Measurements from ENCODE around the gene DAB2IP.

The DAB2IP gene

GRCh38 chr9:121714873-121715272, 63.4 kb downstream of the DAB2IP start:
- Histone ChIP-seq H3K4me3 (ENCODE audit: low read depth in 1 of 2, low read length in 2 of 2) (no peak overlapping the region), H3K4me2 (ENCODE audit: insufficient read depth, low read length) (no peak overlapping the region), H3K27me3 (ENCODE audit: insufficient read depth, low read length, poor library complexity) (peaks cover 5% of the 10 kb centered on the region), H3K9me3 (ENCODE audit: insufficient read depth, low read length, severe bottlenecking) (no peaks in the 10 kb centered on the region), H2AFZ (ENCODE audit: low read depth, low read length) (no peak overlapping the region), H3K27ac (ENCODE audit: low read length) (no peak overlapping the region), H3K36me3 (ENCODE audit: insufficient read depth, low read length) (no peaks in the 10 kb centered on the region), H3K79me2 (ENCODE audit: insufficient read depth, low read length) (no peaks in the 10 kb centered on the region), H3K9ac (ENCODE audit: low read depth, low read length) (no peak overlapping the region), H3K4me1 (ENCODE audit: insufficient read depth, low read length) (no peaks in the 10 kb centered on the region), H4K20me1 (ENCODE audit: insufficient read depth, low read length) (peaks cover 9% of the 10 kb centered on the region)
- ATAC-seq (ENCODE audit: insufficient read depth, low read depth) (no peak), DNase-seq (no peak)
- TF ChIP-seq CTCF (IDR thresholded peaks at IDR 0.05; ENCODE audit: borderline replicate concordance, extremely low read depth, low read length, poor library complexity, severe bottlenecking) (no peak), EZH2 (IDR thresholded peaks at IDR 0.05; ENCODE audit: borderline replicate concordance, low read depth, low read length, severe bottlenecking) (no peak)

GRCh38 chr9:121717141-121717991, 65.9 kb downstream of the DAB2IP start:
- H3K9ac ChIP-seq (ENCODE audit: low read depth, low read length): no peak overlapping the region
- no peaks in the 10 kb centered on the region for H3K27me3 ChIP-seq (ENCODE audit: insufficient read depth, low read length, poor library complexity)
- H2AFZ ChIP-seq (ENCODE audit: low read depth, low read length): no peak overlapping the region
- no peak overlapping the region for H3K4me3 ChIP-seq (ENCODE audit: low read depth in 1 of 2, low read length in 2 of 2)
- no peaks in the 10 kb centered on the region for H3K36me3 ChIP-seq (ENCODE audit: insufficient read depth, low read length)
- H4K20me1 ChIP-seq (ENCODE audit: insufficient read depth, low read length): peaks cover 6% of the 10 kb centered on the region
- no peaks in the 10 kb centered on the region for H3K9me3 ChIP-seq (ENCODE audit: insufficient read depth, low read length, severe bottlenecking)
- no peaks in the 10 kb centered on the region for H3K4me1 ChIP-seq (ENCODE audit: insufficient read depth, low read length)
- H3K27ac ChIP-seq (ENCODE audit: low read length): no peak overlapping the region
- H3K4me2 ChIP-seq (ENCODE audit: insufficient read depth, low read length): no peak overlapping the region
- TF ChIP-seq CTCF (IDR thresholded peaks at IDR 0.05; ENCODE audit: borderline replicate concordance, extremely low read depth, low read length, poor library complexity, severe bottlenecking): no peak
- no peak for TF ChIP-seq EZH2 (IDR thresholded peaks at IDR 0.05; ENCODE audit: borderline replicate concordance, low read depth, low read length, severe bottlenecking)
- ATAC-seq (ENCODE audit: insufficient read depth, low read depth) (no peak), DNase-seq (no peak)
- no peaks in the 10 kb centered on the region for H3K79me2 ChIP-seq (ENCODE audit: insufficient read depth, low read length)

GRCh38 chr9:121718084-121718483, 66.7 kb downstream of the DAB2IP start:
- no peak overlapping the region for H3K27ac ChIP-seq (ENCODE audit: low read length)
- H4K20me1 ChIP-seq (ENCODE audit: insufficient read depth, low read length): peaks cover 6% of the 10 kb centered on the region
- H3K27me3 ChIP-seq (ENCODE audit: insufficient read depth, low read length, poor library complexity): no peaks in the 10 kb centered on the region
- TF ChIP-seq CTCF (IDR thresholded peaks at IDR 0.05; ENCODE audit: borderline replicate concordance, extremely low read depth, low read length, poor library complexity, severe bottlenecking) (no peak), EZH2 (IDR thresholded peaks at IDR 0.05; ENCODE audit: borderline replicate concordance, low read depth, low read length, severe bottlenecking) (no peak)
- no peak overlapping the region for H2AFZ ChIP-seq (ENCODE audit: low read depth, low read length)
- no peaks in the 10 kb centered on the region for H3K79me2 ChIP-seq (ENCODE audit: insufficient read depth, low read length)
- H3K36me3 ChIP-seq (ENCODE audit: insufficient read depth, low read length): no peaks in the 10 kb centered on the region
- DNase-seq: no peak
- H3K4me3 ChIP-seq (ENCODE audit: low read depth in 1 of 2, low read length in 2 of 2): no peak overlapping the region
- ATAC-seq (ENCODE audit: insufficient read depth, low read depth): no peak
- no peak overlapping the region for H3K4me2 ChIP-seq (ENCODE audit: insufficient read depth, low read length)
- no peak overlapping the region for H3K9ac ChIP-seq (ENCODE audit: low read depth, low read length)
- H3K4me1 ChIP-seq (ENCODE audit: insufficient read depth, low read length): no peaks in the 10 kb centered on the region
- H3K9me3 ChIP-seq (ENCODE audit: insufficient read depth, low read length, severe bottlenecking): no peaks in the 10 kb centered on the region

Data from DND-41 (cell line).